Stimulated activated CD8-positive, alpha-beta memory T cell treated with anti-CD3 and anti-CD28 coated beads, Interleukin-15, amount 100 ng/mL, for 24 hours (primary cell): ENCODE data around the gene GPR27.

Experiments
- DNase-seq: peaks from one replicate; pipeline ENCODE4 v3.0.0-alpha.2; 2020; ENCODE audit warnings: low read depth

Gene GPR27

GRCh38 chr3:71733319-71733718 lies 20.3 kb upstream of the GPR27 start:
- DNase-seq = no peak

- DNase-seq = no peak
Measured at GRCh38 chr3:71734881-71735280, 18.8 kb upstream of the GPR27 start.

GRCh38 chr3:71742621-71743020 lies 11.0 kb upstream of the GPR27 start:
- DNase-seq = no peak

GRCh38 chr3:71744738-71745137 lies 8.9 kb upstream of the GPR27 start:
- DNase-seq = no peak

- no peak for DNase-seq
Measured at GRCh38 chr3:71751602-71752001, 2.1 kb upstream of the GPR27 start.

GRCh38 chr3:71752831-71753700 lies 589 bp upstream of the GPR27 start:
- no peak for DNase-seq

- no peak for DNase-seq
Measured at GRCh38 chr3:71754610-71755253, 1.1 kb downstream of the GPR27 start.

- no peak for DNase-seq
Measured at GRCh38 chr3:71758091-71758490, 4.4 kb downstream of the GPR27 start.

GRCh38 chr3:71759401-71759800 lies 5.7 kb downstream of the GPR27 start:
- DNase-seq = no peak

GRCh38 chr3:71760140-71760539 lies 6.5 kb downstream of the GPR27 start:
- DNase-seq = no peak

GRCh38 chr3:71763426-71763825 lies 9.8 kb downstream of the GPR27 start:
- no peak for DNase-seq

- DNase-seq = no peak
Measured at GRCh38 chr3:71771126-71771525, 17.5 kb downstream of the GPR27 start.

GRCh38 chr3:71771884-71772283 lies 18.2 kb downstream of the GPR27 start:
- no peak for DNase-seq

GRCh38 chr3:71776538-71776937 lies 22.9 kb downstream of the GPR27 start:
- no peak for DNase-seq

GRCh38 chr3:71778353-71778752 lies 24.7 kb downstream of the GPR27 start:
- DNase-seq = no peak

- no peak for DNase-seq
Measured at GRCh38 chr3:71779674-71780377, 26.2 kb downstream of the GPR27 start.

- DNase-seq = no peak
Measured at GRCh38 chr3:71780430-71780829, 26.8 kb downstream of the GPR27 start.

- DNase-seq = no peak
Measured at GRCh38 chr3:71783152-71783551, 29.5 kb downstream of the GPR27 start.

- no peak for DNase-seq
Measured at GRCh38 chr3:71784201-71784913, 30.7 kb downstream of the GPR27 start.

- no peak for DNase-seq
Measured at GRCh38 chr3:71784914-71785531, 31.4 kb downstream of the GPR27 start, which contains the start of gene PROK2. Gene PROK2 (minus strand): TSS chr3:71785148. CDS start chr3:71785052, 96 bp downstream.

GRCh38 chr3:71785532-71786216 lies 32.0 kb downstream of the GPR27 start:
- no peak for DNase-seq
